Measurements from ENCODE around the gene IRF5.

IRF5 gene

GRCh38 chr7:128937647-128938543, at the start of gene IRF5:
IRF5 (plus strand) TSS chr7:128937927; CDS start chr7:128942082, 4,155 bp downstream.
- FAIRE-seq = no peak

- FAIRE-seq = no peak
These were observed 49.5 kb upstream of the IRF5 start for GRCh38 chr7:128888039-128888755.

GRCh38 chr7:128888756-128889095, 49.0 kb upstream of the IRF5 start:
- FAIRE-seq = no peak

GRCh38 chr7:128889121-128889520, 48.6 kb upstream of the IRF5 start:
- no peak for FAIRE-seq

- FAIRE-seq = no peak
These were observed 47.2 kb upstream of the IRF5 start for GRCh38 chr7:128890306-128891109.

- FAIRE-seq = no peak
These were observed 46.4 kb upstream of the IRF5 start for GRCh38 chr7:128891110-128891941.

- no peak for FAIRE-seq
These were observed 45.8 kb upstream of the IRF5 start for GRCh38 chr7:128891942-128892269.

GRCh38 chr7:128892521-128893250, 45.0 kb upstream of the IRF5 start:
- no peak for FAIRE-seq

- FAIRE-seq = no peak
These were observed 44.3 kb upstream of the IRF5 start for GRCh38 chr7:128893251-128894100.

- FAIRE-seq = no peak
These were observed 43.7 kb upstream of the IRF5 start for GRCh38 chr7:128894101-128894440.

GRCh38 chr7:128895320-128895719, 42.4 kb upstream of the IRF5 start:
- no peak for FAIRE-seq

- no peak for FAIRE-seq
These were observed 38.3 kb upstream of the IRF5 start for GRCh38 chr7:128899392-128899791.

- no peak for FAIRE-seq
These were observed 37.5 kb upstream of the IRF5 start for GRCh38 chr7:128900237-128900636.

GRCh38 chr7:128902761-128903585, 34.8 kb upstream of the IRF5 start:
- no peak for FAIRE-seq

GRCh38 chr7:128903621-128904361, 33.9 kb upstream of the IRF5 start:
- no peak for FAIRE-seq

GRCh38 chr7:128904381-128905197, 33.1 kb upstream of the IRF5 start:
- no peak for FAIRE-seq

GRCh38 chr7:128906001-128906765, 31.5 kb upstream of the IRF5 start:
- FAIRE-seq = no peak

Data from TTC549 (cell line).